Osteocyte (in vitro differentiated cells): ENCODE measurements around the gene RYR2. TPM values are rescaled to one million over a fixed set of nuclear protein-coding genes. Genes with fewer than 3 reads are reported as not detected.

Source experiments
- DNase-seq: peaks from one replicate; pipeline ENCODE4 v3.0.0; 2021; ENCODE audit warnings: mixed read lengths; ENCODE audit not compliant: unreplicated experiment; ENCODE audit errors: extremely low spot score
- H3K27ac Mint-ChIP-seq: one replicate; pipeline ENCODE4 v1.8.0; 2021; ENCODE audit warnings: mild to moderate bottlenecking, mixed read lengths; ENCODE audit not compliant: unreplicated experiment
- H3K27me3 Mint-ChIP-seq: one replicate; pipeline ENCODE4 v1.8.0; 2021; ENCODE audit warnings: mixed read lengths; ENCODE audit not compliant: unreplicated experiment
- H3K36me3 Mint-ChIP-seq: one replicate; pipeline ENCODE4 v1.8.0; 2021; ENCODE audit warnings: mixed read lengths; ENCODE audit not compliant: unreplicated experiment
- H3K4me1 Mint-ChIP-seq: one replicate; pipeline ENCODE4 v1.8.0; 2021; ENCODE audit warnings: mixed read lengths; ENCODE audit not compliant: unreplicated experiment
- H3K4me3 Mint-ChIP-seq: one replicate; pipeline ENCODE4 v1.8.0; 2021; ENCODE audit warnings: mild to moderate bottlenecking, moderate library complexity, mixed read lengths; ENCODE audit not compliant: unreplicated experiment
- H3K9me3 Mint-ChIP-seq: one replicate; pipeline ENCODE4 v1.8.0; 2021; ENCODE audit warnings: mixed read lengths; ENCODE audit not compliant: unreplicated experiment
- total RNA-seq: library from RNA; stranded (reverse); gene quantifications from 2 replicates; pipeline ENCODE4 v1.2.1, GENCODE V29; 2021
- TF ChIP-seq, protein P1 (sequence below): fragments of 200-600 bp; sonication (generic); IDR thresholded peaks from 2 replicates; pipeline ENCODE4 v1.5.0; 2021; ENCODE audit warnings: antibody characterized with exemption, mild to moderate bottlenecking, moderate library complexity

Gene RYR2
- total RNA-seq, 1 donor from 2014 or later: 0.03 TPM

DNA sequence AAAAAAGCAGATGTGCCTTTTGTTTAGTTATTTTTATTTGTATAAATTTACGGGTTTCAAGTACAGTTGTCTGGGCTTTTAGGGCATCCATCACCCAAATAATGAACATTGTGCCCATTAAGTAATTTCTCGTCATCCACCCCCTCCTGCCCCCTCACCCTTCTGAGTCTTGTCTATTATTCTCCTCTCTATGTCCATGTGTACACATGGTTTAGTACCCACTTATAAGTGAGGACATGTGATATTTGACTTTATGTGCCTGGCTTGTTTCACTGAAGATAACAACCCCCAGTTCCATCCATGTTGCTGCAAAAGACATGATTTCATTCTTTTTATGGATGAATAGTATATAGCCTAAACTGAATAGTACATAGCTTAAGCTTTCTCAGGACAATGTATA, 659.5 kb downstream of the RYR2 start:
- no peaks in the 10 kb centered on the region for H3K4me1 Mint-ChIP-seq
- H3K9me3 Mint-ChIP-seq: no peaks in the 10 kb centered on the region
- DNase-seq: no peak
- no peaks in the 10 kb centered on the region for H3K36me3 Mint-ChIP-seq
- H3K27ac Mint-ChIP-seq: no peak overlapping the region
- H3K4me3 Mint-ChIP-seq: no peak overlapping the region
- peaks cover 3% of the 10 kb centered on the region for H3K27me3 Mint-ChIP-seq
- TF ChIP-seq, protein P1, sequence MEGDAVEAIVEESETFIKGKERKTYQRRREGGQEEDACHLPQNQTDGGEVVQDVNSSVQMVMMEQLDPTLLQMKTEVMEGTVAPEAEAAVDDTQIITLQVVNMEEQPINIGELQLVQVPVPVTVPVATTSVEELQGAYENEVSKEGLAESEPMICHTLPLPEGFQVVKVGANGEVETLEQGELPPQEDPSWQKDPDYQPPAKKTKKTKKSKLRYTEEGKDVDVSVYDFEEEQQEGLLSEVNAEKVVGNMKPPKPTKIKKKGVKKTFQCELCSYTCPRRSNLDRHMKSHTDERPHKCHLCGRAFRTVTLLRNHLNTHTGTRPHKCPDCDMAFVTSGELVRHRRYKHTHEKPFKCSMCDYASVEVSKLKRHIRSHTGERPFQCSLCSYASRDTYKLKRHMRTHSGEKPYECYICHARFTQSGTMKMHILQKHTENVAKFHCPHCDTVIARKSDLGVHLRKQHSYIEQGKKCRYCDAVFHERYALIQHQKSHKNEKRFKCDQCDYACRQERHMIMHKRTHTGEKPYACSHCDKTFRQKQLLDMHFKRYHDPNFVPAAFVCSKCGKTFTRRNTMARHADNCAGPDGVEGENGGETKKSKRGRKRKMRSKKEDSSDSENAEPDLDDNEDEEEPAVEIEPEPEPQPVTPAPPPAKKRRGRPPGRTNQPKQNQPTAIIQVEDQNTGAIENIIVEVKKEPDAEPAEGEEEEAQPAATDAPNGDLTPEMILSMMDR: no peak

DNA sequence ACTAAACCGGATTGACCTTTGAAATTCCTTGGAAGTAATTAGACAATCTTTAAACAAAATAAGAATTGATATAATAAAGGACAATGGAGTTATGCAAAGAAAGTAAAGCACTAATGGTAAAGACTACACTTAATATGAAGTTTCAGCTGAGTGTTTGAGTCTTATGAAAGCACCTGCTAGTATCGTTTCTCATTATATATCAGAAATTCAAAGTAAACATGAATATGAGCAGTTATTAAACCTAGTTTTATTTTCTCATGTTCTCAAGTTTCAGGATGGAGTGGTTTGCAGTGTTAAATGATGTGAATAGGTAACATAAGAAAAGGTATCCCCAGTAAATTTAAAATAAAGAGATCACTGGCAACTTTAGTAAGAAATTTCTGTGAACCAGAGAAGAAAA, 660.2 kb downstream of the RYR2 start:
- no peak overlapping the region for H3K27ac Mint-ChIP-seq
- no peak overlapping the region for H3K4me3 Mint-ChIP-seq
- H3K36me3 Mint-ChIP-seq: no peaks in the 10 kb centered on the region
- DNase-seq: no peak
- TF ChIP-seq, protein P1: no peak
- H3K27me3 Mint-ChIP-seq: peaks cover 3% of the 10 kb centered on the region
- H3K4me1 Mint-ChIP-seq: no peaks in the 10 kb centered on the region
- H3K9me3 Mint-ChIP-seq: no peaks in the 10 kb centered on the region

DNA sequence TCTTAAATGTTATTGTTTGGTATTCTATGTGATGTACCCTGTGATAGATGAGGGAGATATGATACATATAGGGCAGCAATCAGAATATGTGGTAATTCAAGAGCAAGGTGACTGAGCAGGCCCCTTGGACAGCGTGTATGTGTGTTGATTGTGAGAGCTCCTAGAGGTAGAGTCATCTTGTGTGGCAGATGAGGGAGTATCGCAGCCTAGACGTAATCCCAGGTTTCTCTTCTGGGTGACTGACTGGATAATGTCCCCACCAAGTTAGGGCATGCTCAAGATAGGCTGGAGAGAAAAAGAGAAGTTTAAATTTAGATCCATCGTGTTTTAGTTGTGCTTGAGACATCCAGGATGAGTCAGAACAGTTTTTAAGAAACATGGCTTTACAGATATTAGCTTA, 663.5 kb downstream of the RYR2 start:
- Mint-ChIP-seq H3K27ac (no peak overlapping the region), H3K36me3 (no peaks in the 10 kb centered on the region), H3K27me3 (peaks cover 3% of the 10 kb centered on the region), H3K4me1 (no peaks in the 10 kb centered on the region), H3K4me3 (no peak overlapping the region), H3K9me3 (no peaks in the 10 kb centered on the region)
- DNase-seq: no peak
- TF ChIP-seq, protein P1: no peak

DNA sequence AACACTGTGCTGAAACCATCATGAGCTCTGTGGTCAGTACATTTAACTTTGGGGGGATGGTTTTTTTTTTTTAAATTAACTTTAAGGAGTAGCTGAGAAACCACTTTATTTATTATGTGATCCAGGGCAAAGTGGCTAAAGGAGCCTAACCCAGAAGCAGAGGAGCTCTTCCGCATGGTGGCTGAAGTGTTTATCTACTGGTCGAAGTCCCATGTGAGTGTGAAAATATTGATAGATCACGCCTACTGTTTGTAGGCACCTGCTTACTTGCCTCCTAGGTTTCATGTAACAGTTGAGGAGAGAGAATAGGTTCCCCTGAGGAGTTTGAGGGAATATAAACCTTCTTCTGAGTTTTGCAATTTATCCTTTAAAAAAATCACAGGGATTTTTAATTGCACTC, 667.4 kb downstream of the RYR2 start:
- Mint-ChIP-seq H3K4me3 (no peak overlapping the region), H3K9me3 (no peaks in the 10 kb centered on the region), H3K36me3 (no peaks in the 10 kb centered on the region), H3K27me3 (no peaks in the 10 kb centered on the region), H3K27ac (no peak overlapping the region), H3K4me1 (no peaks in the 10 kb centered on the region)
- TF ChIP-seq, protein P1: no peak
- no peak for DNase-seq

DNA sequence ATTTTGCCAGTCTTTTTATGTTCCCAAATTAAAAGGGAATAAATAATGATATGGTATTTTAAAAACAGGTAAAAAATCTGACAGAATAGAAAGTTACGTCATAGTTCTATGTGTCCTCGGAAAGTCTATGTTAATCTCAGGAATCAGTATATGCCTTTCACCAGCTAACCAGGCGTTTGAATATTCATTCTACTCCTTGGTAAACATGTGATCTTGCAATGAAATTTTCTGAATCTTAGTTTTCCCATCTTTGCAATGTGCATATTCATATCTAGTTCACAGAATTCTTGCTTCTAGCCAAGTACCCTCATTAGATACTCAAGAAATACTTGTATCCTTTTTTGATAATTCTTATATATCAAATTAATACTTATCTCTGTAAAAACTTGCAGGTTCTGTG, 669.3 kb downstream of the RYR2 start:
- Mint-ChIP-seq H3K36me3 (no peaks in the 10 kb centered on the region), H3K27me3 (no peaks in the 10 kb centered on the region), H3K4me1 (no peaks in the 10 kb centered on the region), H3K9me3 (no peaks in the 10 kb centered on the region), H3K4me3 (no peak overlapping the region), H3K27ac (no peak overlapping the region)
- DNase-seq: no peak
- TF ChIP-seq, protein P1: no peak
